Memory B cell (primary cell): Measurements from ENCODE around the gene CTSZ.
"Not testable (repeated sequence)": the region's sequence is repeated elsewhere in the genome, so short reads cannot be mapped to it uniquely, and the experiment has no call there.

Source experiments
- ATAC-seq: fragments of 150-1000 bp; cut with Tn5 transposase; 2 replicates; pipeline ENCODE4 v1.10.0; 2021; ENCODE audit warnings: low read depth, mild to moderate bottlenecking, moderate library complexity
- DNase-seq, 2 donors: peaks; one replicate each; pipeline ENCODE4 v3.0.0; 2022; ENCODE audit warnings: low spot score in 2 of 2
- H3K27ac Mint-ChIP-seq: one replicate; pipeline ENCODE4 v1.8.0; 2022; ENCODE audit warnings: mild to moderate bottlenecking, moderate library complexity, mixed read lengths
- H3K27me3 Mint-ChIP-seq: one replicate; pipeline ENCODE4 v1.8.0; 2022; ENCODE audit warnings: mixed read lengths
- H3K36me3 Mint-ChIP-seq: one replicate; pipeline ENCODE4 v1.8.0; 2022; ENCODE audit warnings: mild to moderate bottlenecking, mixed read lengths
- H3K4me1 Mint-ChIP-seq: one replicate; pipeline ENCODE4 v1.8.0; 2022; ENCODE audit warnings: mixed read lengths
- H3K4me3 Mint-ChIP-seq: one replicate; pipeline ENCODE4 v1.8.0; 2022; ENCODE audit warnings: mild to moderate bottlenecking, moderate library complexity, mixed read lengths
- H3K9me3 Mint-ChIP-seq: one replicate; pipeline ENCODE4 v1.8.0; 2022; ENCODE audit warnings: mixed read lengths

Gene CTSZ

DNA sequence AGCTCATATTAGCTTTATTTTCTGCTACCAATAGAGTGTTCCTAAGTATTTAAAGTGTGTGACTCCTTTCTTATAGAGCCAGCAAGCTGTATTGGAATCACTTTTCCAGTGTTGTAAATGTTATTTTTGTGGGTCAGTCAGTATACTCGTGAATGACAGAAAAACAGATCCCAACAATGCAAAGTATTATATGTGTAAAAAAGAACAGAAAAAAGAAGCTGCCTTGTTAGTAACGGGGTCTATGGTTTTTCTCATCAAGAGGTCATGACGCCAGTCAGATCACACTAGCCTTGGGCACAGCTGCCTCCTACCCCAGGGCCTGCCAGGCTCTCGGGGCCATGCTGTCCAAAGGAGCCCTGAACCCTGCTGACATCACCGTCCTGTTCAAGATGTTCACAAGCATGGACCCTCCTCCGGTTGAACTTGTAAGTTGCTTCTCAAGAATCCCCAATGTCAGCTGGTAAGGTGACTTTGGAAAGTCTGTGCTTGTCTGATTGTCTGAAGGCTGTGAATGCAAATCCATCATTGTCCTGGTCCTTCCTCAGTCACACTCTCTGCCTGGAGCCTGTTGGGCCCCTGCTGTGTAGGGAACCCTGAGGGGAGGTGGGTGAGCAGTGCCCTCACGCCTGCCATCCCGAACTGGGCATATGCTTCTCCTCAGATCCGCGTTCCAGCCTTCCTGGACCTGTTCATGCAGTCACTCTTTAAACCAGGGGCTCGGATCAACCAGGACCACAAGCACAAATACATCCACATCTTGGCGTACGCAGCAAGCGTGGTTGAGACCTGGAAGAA lies 16.2 kb downstream of the CTSZ start:
- Mint-ChIP-seq H3K9me3 (no peaks in the 10 kb centered on the region), H3K27me3 (no peaks in the 10 kb centered on the region), H3K27ac (no peak overlapping the region), H3K4me3 (no peak overlapping the region), H3K36me3 (peaks cover 37% of the 10 kb centered on the region), H3K4me1 (peaks cover 21% of the 10 kb centered on the region)
- no peak for DNase-seq
- no peak for ATAC-seq

DNA sequence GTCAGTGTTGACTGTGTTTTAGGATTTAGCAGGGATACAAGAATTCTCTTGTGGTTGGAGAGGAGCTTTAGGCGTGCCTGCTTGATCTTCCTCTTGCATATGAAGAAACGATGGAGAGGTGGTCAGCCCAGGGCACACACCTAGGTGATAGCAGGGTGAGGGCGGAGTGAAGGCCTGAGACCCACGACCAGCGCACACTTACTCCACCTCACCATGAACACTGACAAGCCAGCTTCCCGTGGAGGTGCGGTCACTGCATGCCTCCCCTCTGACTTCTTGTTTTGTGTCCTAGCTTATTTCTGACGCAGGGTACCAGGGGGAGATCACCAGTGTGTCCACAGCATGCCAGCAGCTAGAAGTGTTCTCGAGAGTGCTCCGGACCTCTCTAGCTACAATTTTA lies 17.9 kb downstream of the CTSZ start:
- Mint-ChIP-seq H3K27ac (no peak overlapping the region), H3K36me3 (peaks cover 31% of the 10 kb centered on the region), H3K27me3 (no peaks in the 10 kb centered on the region), H3K4me3 (no peak overlapping the region), H3K9me3 (no peaks in the 10 kb centered on the region), H3K4me1 (peaks cover 24% of the 10 kb centered on the region)
- no peak for DNase-seq
- no peak for ATAC-seq

DNA sequence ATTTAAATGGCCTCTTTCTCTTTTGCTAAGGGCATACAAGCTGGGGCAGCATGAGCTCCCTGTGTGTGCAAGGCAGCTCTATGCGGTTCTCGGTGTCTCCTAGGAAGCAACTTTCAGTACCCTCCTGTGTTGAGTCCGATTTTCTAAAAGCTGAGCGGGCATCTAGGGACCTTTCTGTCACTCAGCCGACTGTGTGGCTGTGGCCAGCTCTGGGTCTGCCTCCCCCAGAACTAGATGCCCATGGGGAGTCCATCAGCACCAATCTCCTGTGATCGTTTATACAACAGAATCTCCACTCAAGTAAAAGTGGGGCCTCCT lies 18.5 kb downstream of the CTSZ start:
- Mint-ChIP-seq H3K4me1 (peaks cover 28% of the 10 kb centered on the region), H3K27me3 (no peaks in the 10 kb centered on the region), H3K27ac (no peak overlapping the region), H3K4me3 (no peak overlapping the region), H3K9me3 (no peaks in the 10 kb centered on the region), H3K36me3 (peaks cover 31% of the 10 kb centered on the region)
- DNase-seq (no peak), ATAC-seq (no peak)

DNA sequence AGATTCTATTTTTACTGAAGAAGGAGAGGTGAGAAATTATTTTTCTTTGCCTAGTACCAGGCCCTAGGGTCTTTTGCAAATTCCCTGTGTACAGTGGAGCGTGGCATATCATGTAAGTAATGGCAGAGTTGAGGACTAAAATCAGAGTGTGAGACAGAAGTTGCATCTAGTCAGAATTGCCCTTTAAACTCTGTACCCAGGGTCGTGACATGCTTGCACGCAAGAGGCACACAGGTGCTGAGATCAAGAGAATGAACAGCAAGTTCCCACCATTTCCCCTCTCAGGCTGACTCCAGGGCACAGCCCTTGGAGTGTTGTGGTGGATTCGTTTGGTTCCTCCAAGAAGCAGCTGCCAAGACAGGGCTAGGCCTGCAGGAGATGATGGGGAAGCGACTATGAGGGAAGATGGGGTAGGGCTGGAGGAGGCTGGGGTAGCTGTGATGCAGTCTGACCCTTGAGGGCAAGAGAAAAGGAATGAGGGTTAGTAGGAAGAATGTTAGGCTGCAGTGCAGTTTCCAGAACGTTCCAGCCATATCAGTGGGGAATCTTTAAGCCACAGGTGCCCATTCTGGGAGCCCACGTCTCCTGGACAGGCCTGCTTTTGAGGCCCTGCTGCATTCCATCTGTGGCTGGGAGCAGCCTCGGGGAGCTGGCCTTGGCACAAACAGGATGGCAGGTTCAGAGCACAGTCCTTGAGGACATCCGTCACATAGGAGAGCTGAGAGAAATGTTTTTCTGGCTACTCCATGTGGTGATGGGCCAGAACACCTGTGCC lies 19.1 kb downstream of the CTSZ start:
- peaks cover 31% of the 10 kb centered on the region for H3K36me3 Mint-ChIP-seq
- DNase-seq (no peak), ATAC-seq (no peak)
- H3K27me3 Mint-ChIP-seq, result no peaks in the 10 kb centered on the region
- peak overlapping the region; percentile 84 for H3K27ac Mint-ChIP-seq
- H3K4me1 Mint-ChIP-seq, result peaks cover 27% of the 10 kb centered on the region
- H3K9me3 Mint-ChIP-seq, result no peaks in the 10 kb centered on the region
- H3K4me3 Mint-ChIP-seq, result no peak overlapping the region

DNA sequence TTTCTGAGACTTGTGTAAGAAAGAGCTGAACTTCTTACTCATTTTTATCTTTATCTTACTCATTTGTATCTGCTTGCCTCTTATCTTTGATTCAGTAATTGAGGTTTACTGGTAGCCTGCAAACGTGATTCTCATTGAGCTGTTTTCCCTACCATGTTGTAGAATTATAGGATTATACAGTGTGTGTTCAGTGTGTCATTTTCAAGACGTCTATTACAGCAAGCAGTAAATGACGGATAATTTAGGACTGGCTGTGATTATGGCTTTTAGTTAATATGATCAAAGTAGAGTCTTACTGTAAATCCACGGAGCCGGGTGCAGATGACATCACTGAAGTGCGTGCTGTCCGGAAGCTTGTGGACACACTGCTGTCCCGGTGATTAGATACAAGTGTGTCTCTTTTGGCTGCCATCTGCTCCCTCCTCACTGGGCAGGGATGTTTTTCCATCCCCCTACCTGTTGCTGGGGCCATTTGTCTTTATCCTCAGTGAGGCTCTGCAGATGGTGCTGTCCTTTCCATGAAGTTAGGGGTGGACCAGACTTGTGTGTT lies 20.0 kb downstream of the CTSZ start:
- Mint-ChIP-seq H3K4me3 (no peak overlapping the region), H3K36me3 (peaks cover 29% of the 10 kb centered on the region), H3K27ac (peak overlapping the region; percentile 84), H3K27me3 (no peaks in the 10 kb centered on the region), H3K4me1 (peaks cover 35% of the 10 kb centered on the region), H3K9me3 (no peaks in the 10 kb centered on the region)
- ATAC-seq (no peak), DNase-seq (no peak)

DNA sequence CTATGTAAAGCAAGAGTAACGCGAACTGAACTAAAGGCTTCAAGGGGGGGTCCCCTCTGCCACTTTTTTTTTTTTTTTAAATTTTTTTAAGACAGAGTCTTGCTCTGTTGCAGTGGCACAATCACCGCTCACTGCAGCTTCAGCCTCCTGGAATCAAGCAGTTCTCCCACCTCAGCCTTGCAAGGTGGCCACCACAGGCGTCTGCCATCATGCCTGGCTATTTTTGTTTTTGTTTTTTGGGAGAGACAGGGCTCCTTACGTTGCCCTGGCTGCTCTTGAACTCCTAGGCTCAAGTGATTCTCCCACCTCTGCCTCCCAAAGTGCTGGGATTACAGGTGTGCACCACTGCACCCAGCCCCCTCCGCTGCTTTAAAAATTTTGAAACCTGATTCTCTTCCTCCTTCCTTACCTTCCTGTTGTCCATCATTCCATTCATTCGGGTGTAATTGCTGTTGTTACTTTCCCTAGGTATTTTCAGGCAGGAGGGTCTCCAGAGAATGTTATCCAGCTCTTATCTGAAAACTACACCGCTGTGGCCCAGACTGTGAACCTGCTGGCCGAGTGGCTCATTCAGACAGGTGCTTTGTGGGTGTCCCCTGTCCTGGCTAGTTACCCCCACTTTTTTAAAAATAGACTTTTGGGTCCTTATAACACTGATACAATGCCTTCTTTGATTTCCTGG lies 20.6 kb downstream of the CTSZ start:
- Mint-ChIP-seq H3K27ac (peak overlapping the region; percentile 53), H3K9me3 (no peaks in the 10 kb centered on the region), H3K4me1 (peaks cover 32% of the 10 kb centered on the region), H3K36me3 (peaks cover 25% of the 10 kb centered on the region), H3K27me3 (no peaks in the 10 kb centered on the region), H3K4me3 (no peak overlapping the region)
- DNase-seq, result no peak
- no peak for ATAC-seq

DNA sequence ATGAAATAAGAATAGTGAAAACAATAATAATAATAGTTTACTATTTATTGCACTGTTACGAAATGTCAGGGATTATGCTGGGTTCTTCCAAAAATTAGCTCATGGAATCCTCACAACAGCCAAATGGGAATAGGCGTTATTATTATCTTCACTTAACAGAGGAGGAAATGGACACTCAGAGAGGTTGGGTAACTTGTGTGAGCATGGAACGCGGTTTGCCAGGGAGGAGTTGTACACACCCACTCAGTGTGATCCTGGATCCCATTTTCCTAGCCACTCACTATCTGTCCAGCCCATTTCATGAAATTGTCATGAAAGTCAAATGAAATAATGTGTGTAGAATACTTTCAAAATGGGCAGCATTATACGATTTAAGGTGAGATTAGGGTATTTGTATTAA lies 21.4 kb downstream of the CTSZ start:
- H3K36me3 Mint-ChIP-seq, result peaks cover 24% of the 10 kb centered on the region
- no peak for ATAC-seq
- H3K27ac Mint-ChIP-seq, result peak overlapping the region; percentile 20
- peaks cover 31% of the 10 kb centered on the region for H3K4me1 Mint-ChIP-seq
- no peaks in the 10 kb centered on the region for H3K27me3 Mint-ChIP-seq
- no peak for DNase-seq
- no peak overlapping the region for H3K4me3 Mint-ChIP-seq
- H3K9me3 Mint-ChIP-seq, result no peaks in the 10 kb centered on the region

DNA sequence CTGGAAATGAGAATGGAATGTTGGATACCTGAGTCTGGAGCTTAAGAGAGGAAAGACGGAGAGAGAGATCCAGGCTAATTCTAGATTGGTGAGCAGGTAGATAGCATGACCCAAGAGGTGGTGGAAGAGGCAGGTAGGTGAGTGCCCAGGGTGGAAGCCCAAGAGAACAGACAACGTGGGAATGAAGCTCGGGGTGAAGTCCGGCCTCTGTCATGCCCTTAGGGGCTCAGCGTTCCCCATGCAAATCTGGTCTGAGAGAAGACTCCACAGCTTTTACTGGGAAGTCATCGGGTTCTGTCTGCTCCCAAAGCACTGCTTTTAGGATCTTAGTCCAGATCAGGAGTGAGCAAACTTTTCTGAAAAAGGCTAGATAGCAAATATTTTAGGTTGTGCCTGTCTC lies 22.4 kb downstream of the CTSZ start:
- no peak for DNase-seq
- H3K27ac Mint-ChIP-seq, result peak overlapping the region; percentile 31
- H3K4me1 Mint-ChIP-seq, result peaks cover 31% of the 10 kb centered on the region
- H3K4me3 Mint-ChIP-seq, result no peak overlapping the region
- no peaks in the 10 kb centered on the region for H3K27me3 Mint-ChIP-seq
- no peak for ATAC-seq
- no peaks in the 10 kb centered on the region for H3K9me3 Mint-ChIP-seq
- peaks cover 21% of the 10 kb centered on the region for H3K36me3 Mint-ChIP-seq

DNA sequence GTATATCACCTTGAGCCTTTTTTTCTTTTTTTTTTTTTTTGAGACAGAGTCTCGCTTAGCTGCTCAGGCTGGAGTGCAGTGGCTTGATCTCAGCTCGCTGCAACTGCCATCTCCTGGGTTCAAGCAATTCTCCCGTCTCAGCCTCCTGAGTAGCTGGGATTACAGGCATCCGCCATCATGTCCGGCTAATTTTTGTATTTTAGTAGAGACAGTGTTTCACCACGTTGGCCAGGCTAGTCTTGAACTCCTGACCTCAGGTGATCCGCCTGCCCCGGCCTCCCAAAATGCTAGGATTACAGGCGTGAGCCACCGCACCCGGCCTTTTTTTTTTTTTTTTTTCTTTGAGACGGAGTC lies 24.0 kb downstream of the CTSZ start:
- H3K27ac Mint-ChIP-seq, result peak overlapping the region; percentile 85
- ATAC-seq, H3K4me3 Mint-ChIP-seq, H3K27me3 Mint-ChIP-seq, H3K9me3 Mint-ChIP-seq, DNase-seq: not testable (repeated sequence)
- peaks cover 14% of the 10 kb centered on the region for H3K36me3 Mint-ChIP-seq
- H3K4me1 Mint-ChIP-seq, result peaks cover 38% of the 10 kb centered on the region

DNA sequence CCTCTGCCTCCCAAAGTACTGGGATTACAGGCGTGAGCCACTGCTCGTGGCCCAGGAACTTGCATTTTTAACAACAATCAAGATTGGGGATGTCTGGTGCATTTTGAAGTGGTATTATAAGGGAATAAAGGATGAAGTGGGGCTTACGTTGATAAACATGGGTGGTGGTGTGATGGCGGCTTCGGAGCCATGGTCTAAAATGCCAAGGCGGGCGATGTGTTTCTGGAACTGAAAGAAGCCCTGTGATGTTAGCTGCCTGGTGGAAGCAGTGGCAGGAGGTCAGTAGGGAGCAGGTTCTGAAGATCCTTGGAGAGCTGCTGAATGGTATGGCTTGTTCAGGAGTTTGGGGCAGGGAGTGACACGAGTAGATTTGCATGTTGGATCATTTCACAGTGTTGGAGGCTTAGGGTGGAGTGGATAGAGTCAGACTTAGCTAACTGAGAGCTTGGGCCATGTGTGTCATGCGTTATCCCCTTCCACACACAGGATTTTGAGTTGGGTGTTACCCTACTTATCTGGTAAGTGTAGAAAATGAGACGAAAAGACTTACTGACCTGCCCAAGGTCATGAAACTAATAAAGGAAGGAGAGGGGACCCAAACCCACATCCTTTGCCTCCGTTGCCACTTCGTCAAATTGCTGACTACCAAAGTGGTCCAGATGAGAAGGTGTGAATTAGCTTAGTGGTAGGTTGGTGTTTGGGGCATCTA lies 24.5 kb downstream of the CTSZ start:
- Mint-ChIP-seq H3K27ac (peak overlapping the region; percentile 85), H3K27me3 (no peaks in the 10 kb centered on the region), H3K36me3 (peaks cover 8% of the 10 kb centered on the region), H3K9me3 (no peaks in the 10 kb centered on the region), H3K4me1 (peaks cover 33% of the 10 kb centered on the region), H3K4me3 (peak overlapping the region; percentile 88)
- ATAC-seq, result no peak
- no peak for DNase-seq

DNA sequence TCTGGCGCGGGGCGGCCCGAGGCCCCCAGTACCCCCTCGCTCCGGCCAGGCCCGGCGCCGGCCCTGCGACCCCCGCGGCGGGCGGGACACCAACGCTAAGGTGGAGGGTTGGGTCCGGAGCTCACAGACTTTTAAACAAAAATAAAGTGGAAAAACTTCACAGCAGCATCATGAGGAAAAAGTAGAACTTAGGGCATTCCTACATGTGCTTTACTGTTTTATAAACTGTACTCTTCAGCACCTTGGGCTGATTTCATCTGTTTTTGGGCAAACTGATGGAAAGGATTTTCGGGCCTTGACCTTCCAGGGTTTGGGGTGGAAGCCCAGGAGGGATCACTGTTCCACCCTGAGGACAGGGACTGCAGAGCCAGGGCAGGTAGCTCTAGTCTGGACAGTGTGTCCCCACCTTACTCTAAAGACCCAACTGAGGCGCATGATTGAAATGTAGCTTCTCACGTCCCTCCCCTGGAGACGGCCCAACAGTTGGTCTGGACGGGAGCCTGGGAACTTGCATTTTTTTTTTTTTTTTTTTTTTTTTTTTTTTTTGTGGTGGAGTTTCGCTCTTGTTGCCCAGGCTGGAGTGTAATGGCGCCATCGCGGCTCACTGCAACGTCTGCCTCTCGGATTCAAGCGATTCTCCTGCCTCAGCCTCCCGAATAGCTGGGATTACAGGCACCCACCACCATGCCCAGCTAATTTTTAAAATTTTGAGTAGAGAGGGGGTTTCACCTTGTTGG lies 25.3 kb downstream of the CTSZ start:
- Mint-ChIP-seq H3K4me3 (peak overlapping the region; percentile 88), H3K27ac (peak overlapping the region; percentile 85), H3K36me3 (peaks cover 5% of the 10 kb centered on the region), H3K27me3 (no peaks in the 10 kb centered on the region), H3K9me3 (no peaks in the 10 kb centered on the region), H3K4me1 (peaks cover 33% of the 10 kb centered on the region)
- ATAC-seq (peak; percentile 5), DNase-seq (peak in 1 of 2 donors; percentile 7)

DNA sequence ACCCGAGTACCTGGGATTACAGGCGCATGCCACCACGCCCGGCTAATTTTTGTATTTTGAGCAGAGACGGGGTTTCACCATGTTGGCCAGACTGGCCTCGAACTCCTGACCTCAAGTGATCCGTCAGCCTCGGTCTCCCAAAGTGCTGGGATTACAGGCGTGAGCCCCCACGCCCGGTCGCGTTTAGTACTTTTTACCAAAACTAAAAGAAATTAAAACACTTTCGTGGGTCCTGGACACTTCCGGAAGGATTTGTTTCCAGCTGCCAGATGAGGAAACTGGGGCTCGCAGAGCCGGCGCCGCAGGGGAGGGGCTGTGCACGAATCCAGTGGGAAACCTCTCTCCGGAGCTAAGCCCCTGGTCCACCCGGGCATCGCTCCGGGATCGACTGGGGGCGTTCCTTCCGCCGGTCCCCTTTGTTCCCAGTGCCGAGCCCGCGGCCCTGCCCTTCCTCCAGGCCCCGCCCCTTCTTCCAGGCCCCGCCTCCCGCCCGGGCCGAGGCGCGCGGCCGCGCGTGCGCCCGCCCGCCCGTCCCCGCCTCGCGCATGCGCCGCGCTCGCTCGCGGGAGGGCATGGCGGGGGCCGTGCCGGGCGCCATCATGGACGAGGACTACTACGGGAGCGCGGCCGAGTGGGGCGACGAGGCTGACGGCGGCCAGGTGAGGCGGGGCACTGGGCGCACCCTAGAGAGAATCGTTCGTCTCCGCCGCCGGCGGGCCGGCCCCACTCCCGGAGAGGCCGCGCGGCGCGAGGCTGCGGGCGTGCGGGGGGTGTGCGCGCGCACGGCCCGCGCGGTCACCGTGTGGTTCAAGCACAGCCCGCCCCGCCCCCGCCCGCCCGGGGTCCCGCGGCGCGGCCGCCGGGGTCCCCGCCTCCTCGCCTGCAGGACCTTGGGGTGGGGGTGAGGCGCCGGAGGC lies 26.1 kb downstream of the CTSZ start, which contains the start of gene NELFCD:
TSS of gene NELFCD (plus strand) at position 546 of the 917 bp plus-strand sequence. CDS start at position 600, 54 bp downstream.
- Mint-ChIP-seq H3K4me3 (peak within 1 kb of the TSS; percentile 88), H3K27ac (peak within 1 kb of the TSS; percentile 65), H3K27me3 (no peaks in the 10 kb centered on the region), H3K4me1 (peaks cover 31% of the 10 kb centered on the region), H3K36me3 (peaks cover 3% of the 10 kb centered on the region), H3K9me3 (peaks cover 2% of the 10 kb centered on the region)
- peak; percentile 87 to 89 for DNase-seq
- ATAC-seq, result peak; percentile 89
